ENCODE measurements around the gene ATP5PO. TPM values are rescaled to one million over a fixed set of nuclear protein-coding genes. Genes with fewer than 3 reads are reported as not detected.

The ATP5PO gene
- total RNA-seq, 1 donor from 2014 or later: 169 TPM

GRCh38 chr21:33945652-33946270 is 30.2 kb upstream of the ATP5PO start:
- POLR2A ChIA-PET: interaction anchor here (0.7 to 1.1 kb wide), 3 partner anchors 30 to 79 kb away, joined by 3 to 6 read pairs (median 5); no protein-coding TSS in a partner anchor
- CTCF ChIA-PET: no interaction called here
- intact Hi-C loops (cut with micrococcal nuclease): loop anchor here (2.0 to 5.0 kb wide), 2 partner anchors 13 to 127 kb away; partner anchors contain the start of genes MRPS6 and SLC5A3
- H3K27me3 Mint-ChIP-seq: no peaks in the 10 kb centered on the region
- H3K36me3 Mint-ChIP-seq (ENCODE audit: low read depth): no peaks in the 10 kb centered on the region
- no peak overlapping the region for H3K27ac Mint-ChIP-seq
- H3K4me3 Mint-ChIP-seq: no peak overlapping the region
- DNase-seq (no peak), ATAC-seq (ENCODE audit: low read depth) (no peak)
- TF ChIP-seq CTCF (IDR thresholded peaks at IDR 0.05): no peak
- peaks cover 3% of the 10 kb centered on the region for H3K9me3 Mint-ChIP-seq
- peaks cover 44% of the 10 kb centered on the region for H3K4me1 Mint-ChIP-seq

- intact Hi-C loops (cut with micrococcal nuclease): no loop called here
- no peaks in the 10 kb centered on the region for H3K27me3 Mint-ChIP-seq
- DNase-seq: no peak
- no peak for ATAC-seq (ENCODE audit: low read depth)
- no peak for TF ChIP-seq CTCF (IDR thresholded peaks at IDR 0.05)
- H3K4me1 Mint-ChIP-seq: peaks cover 34% of the 10 kb centered on the region
- POLR2A ChIA-PET: no interaction called here
- H3K27ac Mint-ChIP-seq: no peak overlapping the region
- no peak overlapping the region for H3K4me3 Mint-ChIP-seq
- peaks cover 3% of the 10 kb centered on the region for H3K9me3 Mint-ChIP-seq
- H3K36me3 Mint-ChIP-seq (ENCODE audit: low read depth): no peaks in the 10 kb centered on the region
- CTCF ChIA-PET: no interaction called here
These were observed 28.7 kb upstream of the ATP5PO start for GRCh38 chr21:33944185-33944763.

- no peak for TF ChIP-seq CTCF (IDR thresholded peaks at IDR 0.05)
- ChIA-PET CTCF (interaction anchor here (2.2 kb wide), 1 partner anchor 19 kb away, joined by 9 read pairs; no protein-coding TSS in a partner anchor), POLR2A (interaction anchor here (0.7 kb wide), 1 partner anchor 8 kb away, joined by 3 read pairs; no protein-coding TSS in a partner anchor)
- Mint-ChIP-seq H3K4me1 (peaks cover 26% of the 10 kb centered on the region), H3K27ac (no peak overlapping the region), H3K4me3 (no peak overlapping the region), H3K36me3 (ENCODE audit: low read depth) (no peaks in the 10 kb centered on the region), H3K9me3 (peaks cover 3% of the 10 kb centered on the region), H3K27me3 (no peaks in the 10 kb centered on the region)
- ATAC-seq (ENCODE audit: low read depth): no peak
- intact Hi-C loops (cut with micrococcal nuclease): no loop called here
- DNase-seq: no peak
These were observed 27.7 kb upstream of the ATP5PO start for GRCh38 chr21:33943293-33943692.

GRCh38 chr21:33942426-33942825 is 26.8 kb upstream of the ATP5PO start:
- no peak for ATAC-seq (ENCODE audit: low read depth)
- Mint-ChIP-seq H3K4me1 (peaks cover 19% of the 10 kb centered on the region), H3K36me3 (ENCODE audit: low read depth) (no peaks in the 10 kb centered on the region), H3K4me3 (no peak overlapping the region), H3K9me3 (peaks cover 3% of the 10 kb centered on the region), H3K27me3 (no peaks in the 10 kb centered on the region), H3K27ac (no peak overlapping the region)
- TF ChIP-seq CTCF (IDR thresholded peaks at IDR 0.05): no peak
- no peak for DNase-seq
- intact Hi-C loops (cut with micrococcal nuclease): no loop called here
- POLR2A ChIA-PET: no interaction called here
- CTCF ChIA-PET: interaction anchor here (2.2 kb wide), 1 partner anchor 18 kb away, joined by 9 read pairs; no protein-coding TSS in a partner anchor

GRCh38 chr21:33940881-33941245 is 25.3 kb upstream of the ATP5PO start:
- Mint-ChIP-seq H3K36me3 (ENCODE audit: low read depth) (no peaks in the 10 kb centered on the region), H3K4me3 (no peak overlapping the region), H3K4me1 (peaks cover 8% of the 10 kb centered on the region), H3K27ac (no peak overlapping the region), H3K9me3 (peaks cover 3% of the 10 kb centered on the region), H3K27me3 (no peaks in the 10 kb centered on the region)
- no peak for TF ChIP-seq CTCF (IDR thresholded peaks at IDR 0.05)
- POLR2A ChIA-PET: no interaction called here
- no peak for ATAC-seq (ENCODE audit: low read depth)
- CTCF ChIA-PET: interaction anchor here (0.6 to 0.9 kb wide), 3 partner anchors 16 to 409 kb away, joined by 3 to 5 read pairs (median 3); partner anchors contain the start of genes MRPS6 and SLC5A3
- DNase-seq: no peak
- intact Hi-C loops (cut with micrococcal nuclease): no loop called here

Measured in activated B cell treated with CpG ODN at 0.5 μM for 24 hours (primary cell).